ENCODE data around the gene FASTKD3.
A peak's percentile ranks its signal among the peaks of the same experiment; 100 is the strongest.

Gene FASTKD3

GRCh38 chr5:7881091-7881490, 12.3 kb upstream of the FASTKD3 start:
- DNase-seq (ENCODE audit: low read depth): no peak

GRCh38 chr5:7878381-7878873, 9.6 kb upstream of the FASTKD3 start:
- DNase-seq (ENCODE audit: low read depth): no peak

GRCh38 chr5:7877851-7878250, 9.0 kb upstream of the FASTKD3 start:
- DNase-seq (ENCODE audit: low read depth): no peak

- DNase-seq (ENCODE audit: low read depth): no peak
These were observed 8.0 kb upstream of the FASTKD3 start for GRCh38 chr5:7876867-7877266.

GRCh38 chr5:7875151-7875550, 6.3 kb upstream of the FASTKD3 start:
- DNase-seq (ENCODE audit: low read depth): no peak

GRCh38 chr5:7874639-7875038, 5.8 kb upstream of the FASTKD3 start:
- DNase-seq (ENCODE audit: low read depth): no peak

- no peak for DNase-seq (ENCODE audit: low read depth)
These were observed 4.4 kb upstream of the FASTKD3 start for GRCh38 chr5:7873216-7873615.

GRCh38 chr5:7872517-7873130, 3.8 kb upstream of the FASTKD3 start:
- DNase-seq (ENCODE audit: low read depth): no peak

- DNase-seq (ENCODE audit: low read depth): no peak
These were observed 2.8 kb upstream of the FASTKD3 start for GRCh38 chr5:7871653-7872052.

- peak; percentile 24 for DNase-seq (ENCODE audit: low read depth)
These were observed 774 bp upstream of the FASTKD3 start for GRCh38 chr5:7869474-7870136.

- no peak for DNase-seq (ENCODE audit: low read depth)
These were observed 431 bp downstream of the FASTKD3 start for GRCh38 chr5:7868427-7868772.

GRCh38 chr5:7867260-7867659, 1.6 kb downstream of the FASTKD3 start:
- no peak for DNase-seq (ENCODE audit: low read depth)

GRCh38 chr5:7866196-7866595, 2.6 kb downstream of the FASTKD3 start:
- DNase-seq (ENCODE audit: low read depth): no peak

GRCh38 chr5:7857926-7858632, 10.8 kb downstream of the FASTKD3 start:
- DNase-seq (ENCODE audit: low read depth): no peak

- no peak for DNase-seq (ENCODE audit: low read depth)
These were observed 11.5 kb downstream of the FASTKD3 start for GRCh38 chr5:7857361-7857760.

GRCh38 chr5:7856855-7857254, 12.0 kb downstream of the FASTKD3 start:
- DNase-seq (ENCODE audit: low read depth): no peak

GRCh38 chr5:7855611-7856010, 13.2 kb downstream of the FASTKD3 start:
- DNase-seq (ENCODE audit: low read depth): no peak

GRCh38 chr5:7852988-7853387, 15.8 kb downstream of the FASTKD3 start:
- no peak for DNase-seq (ENCODE audit: low read depth)

GRCh38 chr5:7852542-7852941, 16.3 kb downstream of the FASTKD3 start:
- no peak for DNase-seq (ENCODE audit: low read depth)

- no peak for DNase-seq (ENCODE audit: low read depth)
These were observed 17.1 kb downstream of the FASTKD3 start for GRCh38 chr5:7851617-7852289.

GRCh38 chr5:7851240-7851592, 17.6 kb downstream of the FASTKD3 start:
- DNase-seq (ENCODE audit: low read depth): no peak

GRCh38 chr5:7850395-7851239, 18.2 kb downstream of the FASTKD3 start, which contains the start of gene CFAP90:
Gene CFAP90 (minus strand): TSS chr5:7851133. CDS start chr5:7851021, 112 bp downstream.
- no peak for DNase-seq (ENCODE audit: low read depth)

Data from activated T-cell treated with anti-CD3 and anti-CD28 coated beads for 48 hours (primary cell).